Panc1 (cell line): ENCODE data around the gene IFRD1. TPM values are rescaled to one million over a fixed set of nuclear protein-coding genes. Genes with fewer than 3 reads are reported as not detected.

Source experiments
- ATAC-seq: fragments of 200-7000 bp; cut with Tn5 transposase; 2 replicates; pipeline ENCODE4 v1.9.1; 2020; ENCODE audit warnings: mild to moderate bottlenecking, moderate library complexity
- Bru-seq: library from RNA; stranded (reverse); fragments of 400-500 nt; gene quantifications from one replicate; lab custom pipeline; 2021; lab: Mats Ljungman, UMichigan
- BruChase-seq, 2 experiments: library from RNA; stranded (reverse); fragments of 400-500 nt; gene quantifications; one replicate each; lab custom pipeline; 2021; lab: Mats Ljungman, UMichigan
- BruUV-seq: library from RNA; stranded (reverse); fragments of 400-500 nt; replicated peaks from 2 replicates; lab custom pipeline; 2021; lab: Mats Ljungman, UMichigan
- CTCF ChIA-PET: fragments of 300-600 bp; sonication (Branson Sonifier 250); formaldehyde crosslinking; loops from one replicate; lab custom pipeline; 2022; ENCODE audit warnings: antibody characterized with exemption; lab: Charles Lee
- POLR2A ChIA-PET: fragments of 300-600 bp; sonication (Branson Sonifier 250); formaldehyde crosslinking; loops from one replicate; lab custom pipeline; 2022; ENCODE audit warnings: antibody characterized with exemption; lab: Charles Lee
- DNase-seq: peaks from one replicate; pipeline ENCODE4 v3.0.0-alpha.2; 2010; ENCODE audit warnings: low read depth, low spot score
- H3K27ac ChIP-seq: 2 replicates; pipeline ENCODE4 v1.5.1; 2011; ENCODE audit warnings: mild to moderate bottlenecking, low read length, inconsistent platforms
- H3K27me3 ChIP-seq: fragments of 200-500 bp; sonication (Bioruptor generic); 2 replicates; pipeline ENCODE4 v1.6.0; 2014; ENCODE audit warnings: low read length, inconsistent platforms; ENCODE audit not compliant: control insufficient read depth, insufficient read depth
- H3K36me3 ChIP-seq: fragments of 200-500 bp; sonication (Bioruptor generic); 2 replicates; pipeline ENCODE4 v1.5.1; 2014; ENCODE audit warnings: inconsistent platforms, mild to moderate bottlenecking, low read length, moderate library complexity; ENCODE audit not compliant: control insufficient read depth, insufficient read depth
- H3K4me1 ChIP-seq: 2 replicates; pipeline ENCODE4 v1.5.1; 2011; ENCODE audit warnings: inconsistent platforms, mild to moderate bottlenecking, low read length, moderate library complexity; ENCODE audit not compliant: control insufficient read depth, insufficient read depth
- H3K4me3 ChIP-seq, 2 experiments: 2 replicates each; pipeline ENCODE4 v1.5.1; 2011 to 2012; ENCODE audit warnings: low read depth in 2 of 2, low read length in 2 of 2, mild to moderate bottlenecking in 2 of 2, inconsistent platforms in 1 of 2, moderate library complexity in 1 of 2
- H3K9me3 ChIP-seq: fragments of 200-500 bp; sonication (Bioruptor generic); 2 replicates; pipeline ENCODE4 v1.5.1; 2014; ENCODE audit warnings: low read depth, mild to moderate bottlenecking, inconsistent platforms, low read length, moderate library complexity; ENCODE audit not compliant: control insufficient read depth, insufficient read depth
- POLR2AphosphoS5 ChIP-seq: IDR thresholded peaks from 2 replicates; pipeline ENCODE4 v1.6.1; 2012; ENCODE audit warnings: mild to moderate bottlenecking, low read depth, low read length, moderate library complexity
- SIN3A ChIP-seq: IDR thresholded peaks from 2 replicates; pipeline ENCODE4 v1.6.1; 2012; ENCODE audit warnings: low read depth, mild to moderate bottlenecking, low read length, moderate library complexity, borderline replicate concordance; ENCODE audit not compliant: insufficient read depth
- TCF7L2 ChIP-seq: IDR thresholded peaks from 2 replicates; pipeline ENCODE4 v1.6.1; 2011; ENCODE audit warnings: mild to moderate bottlenecking, low read depth, low read length, inconsistent platforms
- in situ Hi-C: cut with HindIII; loops from 2 replicates; pipeline ENCODE4 v1.10.0; 2016; ENCODE audit warnings: low sequenced_read_pairs, low pct_unique_long_range_greater_than_20kb
- intact Hi-C: fragments of 100-400 bp; cut with micrococcal nuclease; formaldehyde crosslinking; loops from one replicate; pipeline ENCODE4 v1.10.0; 2022; ENCODE audit not compliant: unreplicated experiment
- long read RNA-seq: library from polyadenylated mRNA; unstranded; transcript quantifications from one replicate; pipeline ENCODE4 v2.0.0, GENCODE V29; 2021; ENCODE audit not compliant: unreplicated experiment
- polyA plus RNA-seq: library from polyadenylated mRNA; unstranded; fragments of >200 nt; gene quantifications from one replicate; pipeline ENCODE4 v1.2.1, GENCODE V29; 2012; ENCODE audit warnings: missing spikeins; ENCODE audit not compliant: insufficient read length
- total RNA-seq: library from RNA; stranded (reverse); gene quantifications from one replicate; pipeline ENCODE4 v1.2.1, GENCODE V29; 2021; ENCODE audit not compliant: unreplicated experiment
- TF ChIP-seq, protein P1 (sequence below), 2 experiments: IDR thresholded peaks; 2 replicates each; pipeline ENCODE4 v1.6.1; 2011 to 2012; ENCODE audit warnings: low read depth in 2 of 2, control low read depth in 1 of 2, low read length in 1 of 2, mild to moderate bottlenecking in 1 of 2, moderate library complexity in 1 of 2; ENCODE audit not compliant: insufficient read depth in 1 of 2
- TF ChIP-seq, protein P2 (sequence below): fragments of 450-650 bp; IDR thresholded peaks from 2 replicates; pipeline ENCODE4 v1.5.1; 2017; ENCODE audit warnings: mild to moderate bottlenecking

Gene IFRD1, protein sequence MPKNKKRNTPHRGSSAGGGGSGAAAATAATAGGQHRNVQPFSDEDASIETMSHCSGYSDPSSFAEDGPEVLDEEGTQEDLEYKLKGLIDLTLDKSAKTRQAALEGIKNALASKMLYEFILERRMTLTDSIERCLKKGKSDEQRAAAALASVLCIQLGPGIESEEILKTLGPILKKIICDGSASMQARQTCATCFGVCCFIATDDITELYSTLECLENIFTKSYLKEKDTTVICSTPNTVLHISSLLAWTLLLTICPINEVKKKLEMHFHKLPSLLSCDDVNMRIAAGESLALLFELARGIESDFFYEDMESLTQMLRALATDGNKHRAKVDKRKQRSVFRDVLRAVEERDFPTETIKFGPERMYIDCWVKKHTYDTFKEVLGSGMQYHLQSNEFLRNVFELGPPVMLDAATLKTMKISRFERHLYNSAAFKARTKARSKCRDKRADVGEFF
- total RNA-seq: 54.3 TPM
- 15.1 TPM for polyA plus RNA-seq
- percentile 89 among the genes with signal in this experiment for Bru-seq, nascent RNA
- percentile 83 among the genes with signal in this experiment for BruChase-seq, experiment 1, labeled RNA remaining after a 2-hour chase
- BruChase-seq, experiment 2, labeled RNA remaining after a 6-hour chase: percentile 75 among the genes with signal in this experiment
- long read RNA-seq, transcript IFRD1-202 (12 exons, 2,290 nt): major isoform, 93 of 104 reads
- long read RNA-seq, partial matches to known transcripts: 3 of 104 reads
- long read RNA-seq, other reads (novel, unspliced or antisense): 6 of 104 reads

DNA sequence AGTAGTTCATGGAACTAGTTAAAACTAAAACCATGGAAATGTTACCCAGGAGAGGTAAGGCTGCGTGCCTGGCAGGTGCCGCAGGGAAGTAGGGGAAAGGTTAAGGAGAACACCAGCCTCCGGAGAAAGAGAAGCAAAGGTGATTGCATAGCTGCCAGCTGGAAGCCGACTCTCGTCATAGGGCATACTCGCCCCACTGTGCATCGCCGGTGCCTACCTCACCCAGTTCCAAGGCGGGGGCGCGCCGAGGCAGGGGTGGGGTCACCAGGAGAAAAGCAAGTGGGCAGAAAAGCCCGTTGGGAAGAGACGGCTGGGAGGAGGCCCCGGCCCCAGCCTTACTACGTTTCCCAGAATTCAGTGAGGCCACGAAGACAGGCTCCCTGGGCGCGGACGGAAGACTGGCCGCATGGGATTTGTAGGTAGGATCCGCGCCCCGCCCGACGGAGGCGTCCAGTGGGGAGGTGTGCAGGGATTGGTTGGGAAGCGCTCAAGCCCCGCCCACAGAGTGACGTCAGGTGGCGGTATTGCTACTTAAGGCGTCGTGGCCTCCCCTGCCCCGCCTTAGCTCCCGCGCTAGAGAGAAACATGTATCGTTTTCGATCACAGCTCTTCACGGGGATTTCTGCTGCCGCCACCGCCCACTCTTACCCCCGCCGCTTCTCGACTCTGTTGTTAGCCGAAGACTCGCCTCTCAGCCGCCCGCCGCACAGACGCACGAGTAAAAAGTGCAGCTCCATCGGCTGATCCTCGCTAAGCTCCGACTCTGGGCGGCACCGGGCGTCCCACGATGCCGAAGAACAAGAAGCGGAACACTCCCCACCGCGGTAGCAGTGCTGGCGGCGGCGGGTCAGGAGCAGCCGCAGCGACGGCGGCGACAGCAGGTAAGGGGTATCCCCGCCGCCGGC, at the start of gene IFRD1:
IFRD1 (plus strand) TSS at position 559 of the 905 bp plus-strand sequence; CDS start at position 788, 229 bp downstream.
- intact Hi-C loops: no loop called here

More for the DNA sequence above, at the start of gene IFRD1:
- CTCF ChIA-PET: no interaction called here
- Histone ChIP-seq H3K4me1 (peaks cover 19% of the 10 kb centered on the region), H3K27ac (peak within 1 kb of the TSS; percentile 93), H3K27me3 (no peaks in the 10 kb centered on the region), H3K9me3 (no peaks in the 10 kb centered on the region), H3K36me3 (no peaks in the 10 kb centered on the region; the same call in 1 of the 2 replicates), H3K4me3 (peak within 1 kb of the TSS; percentile 94 to 100)
- POLR2A ChIA-PET: interaction anchor here (0.6 to 0.7 kb wide), 4 partner anchors 10 to 422 kb away, joined by 3 to 4 read pairs (median 3); no protein-coding TSS in a partner anchor
- peak; percentile 98 for DNase-seq
- no peak; the same call in 1 of the 2 replicates for TF ChIP-seq SIN3A
- peak; percentile 99 for TF ChIP-seq POLR2AphosphoS5
- TF ChIP-seq, protein P1, sequence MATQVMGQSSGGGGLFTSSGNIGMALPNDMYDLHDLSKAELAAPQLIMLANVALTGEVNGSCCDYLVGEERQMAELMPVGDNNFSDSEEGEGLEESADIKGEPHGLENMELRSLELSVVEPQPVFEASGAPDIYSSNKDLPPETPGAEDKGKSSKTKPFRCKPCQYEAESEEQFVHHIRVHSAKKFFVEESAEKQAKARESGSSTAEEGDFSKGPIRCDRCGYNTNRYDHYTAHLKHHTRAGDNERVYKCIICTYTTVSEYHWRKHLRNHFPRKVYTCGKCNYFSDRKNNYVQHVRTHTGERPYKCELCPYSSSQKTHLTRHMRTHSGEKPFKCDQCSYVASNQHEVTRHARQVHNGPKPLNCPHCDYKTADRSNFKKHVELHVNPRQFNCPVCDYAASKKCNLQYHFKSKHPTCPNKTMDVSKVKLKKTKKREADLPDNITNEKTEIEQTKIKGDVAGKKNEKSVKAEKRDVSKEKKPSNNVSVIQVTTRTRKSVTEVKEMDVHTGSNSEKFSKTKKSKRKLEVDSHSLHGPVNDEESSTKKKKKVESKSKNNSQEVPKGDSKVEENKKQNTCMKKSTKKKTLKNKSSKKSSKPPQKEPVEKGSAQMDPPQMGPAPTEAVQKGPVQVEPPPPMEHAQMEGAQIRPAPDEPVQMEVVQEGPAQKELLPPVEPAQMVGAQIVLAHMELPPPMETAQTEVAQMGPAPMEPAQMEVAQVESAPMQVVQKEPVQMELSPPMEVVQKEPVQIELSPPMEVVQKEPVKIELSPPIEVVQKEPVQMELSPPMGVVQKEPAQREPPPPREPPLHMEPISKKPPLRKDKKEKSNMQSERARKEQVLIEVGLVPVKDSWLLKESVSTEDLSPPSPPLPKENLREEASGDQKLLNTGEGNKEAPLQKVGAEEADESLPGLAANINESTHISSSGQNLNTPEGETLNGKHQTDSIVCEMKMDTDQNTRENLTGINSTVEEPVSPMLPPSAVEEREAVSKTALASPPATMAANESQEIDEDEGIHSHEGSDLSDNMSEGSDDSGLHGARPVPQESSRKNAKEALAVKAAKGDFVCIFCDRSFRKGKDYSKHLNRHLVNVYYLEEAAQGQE (IDR thresholded peaks at IDR 0.05; ENCODE audit: insufficient read depth in 1 of 2, low read depth in 2 of 2, low read length in 1 of 2): no peak
- TF ChIP-seq TCF7L2: no peak
- TF ChIP-seq, protein P2, sequence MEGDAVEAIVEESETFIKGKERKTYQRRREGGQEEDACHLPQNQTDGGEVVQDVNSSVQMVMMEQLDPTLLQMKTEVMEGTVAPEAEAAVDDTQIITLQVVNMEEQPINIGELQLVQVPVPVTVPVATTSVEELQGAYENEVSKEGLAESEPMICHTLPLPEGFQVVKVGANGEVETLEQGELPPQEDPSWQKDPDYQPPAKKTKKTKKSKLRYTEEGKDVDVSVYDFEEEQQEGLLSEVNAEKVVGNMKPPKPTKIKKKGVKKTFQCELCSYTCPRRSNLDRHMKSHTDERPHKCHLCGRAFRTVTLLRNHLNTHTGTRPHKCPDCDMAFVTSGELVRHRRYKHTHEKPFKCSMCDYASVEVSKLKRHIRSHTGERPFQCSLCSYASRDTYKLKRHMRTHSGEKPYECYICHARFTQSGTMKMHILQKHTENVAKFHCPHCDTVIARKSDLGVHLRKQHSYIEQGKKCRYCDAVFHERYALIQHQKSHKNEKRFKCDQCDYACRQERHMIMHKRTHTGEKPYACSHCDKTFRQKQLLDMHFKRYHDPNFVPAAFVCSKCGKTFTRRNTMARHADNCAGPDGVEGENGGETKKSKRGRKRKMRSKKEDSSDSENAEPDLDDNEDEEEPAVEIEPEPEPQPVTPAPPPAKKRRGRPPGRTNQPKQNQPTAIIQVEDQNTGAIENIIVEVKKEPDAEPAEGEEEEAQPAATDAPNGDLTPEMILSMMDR: no peak
- in situ Hi-C loops: no loop called here
- peak; percentile 96 for ATAC-seq
- no TSS peak for BruUV-seq
